ENCODE data around the gene EOGT.

The EOGT gene

DNA sequence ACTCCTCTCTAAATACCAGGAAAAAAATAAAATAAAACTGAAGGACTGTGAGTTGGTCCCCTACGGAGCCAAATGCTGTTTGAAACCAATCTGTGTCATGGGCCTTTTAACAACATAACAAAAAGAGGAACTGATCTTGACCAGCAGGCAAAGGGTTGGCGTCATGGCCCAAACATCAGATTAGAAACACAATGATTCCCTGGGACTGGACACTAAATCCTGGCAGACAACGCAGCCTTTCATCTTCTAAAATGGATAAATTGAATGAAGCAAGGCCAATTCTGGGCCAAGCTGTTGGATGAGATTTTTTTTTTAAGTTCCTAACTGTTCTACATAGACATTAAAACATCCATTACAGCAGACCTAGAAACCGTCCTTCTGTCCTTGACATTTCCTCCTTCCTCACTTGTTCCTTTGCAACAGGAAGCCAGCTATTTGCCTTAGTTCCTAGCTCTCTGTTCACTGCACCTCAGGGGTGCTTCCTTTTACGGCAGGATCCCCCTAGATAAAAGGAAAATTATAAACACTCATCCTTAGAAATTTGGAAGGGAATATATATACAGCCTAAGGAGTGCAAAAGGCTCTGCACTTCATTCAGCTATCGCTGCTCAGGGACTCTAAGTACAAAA is 59.6 kb downstream of the EOGT start:
- no peak for DNase-seq

DNA sequence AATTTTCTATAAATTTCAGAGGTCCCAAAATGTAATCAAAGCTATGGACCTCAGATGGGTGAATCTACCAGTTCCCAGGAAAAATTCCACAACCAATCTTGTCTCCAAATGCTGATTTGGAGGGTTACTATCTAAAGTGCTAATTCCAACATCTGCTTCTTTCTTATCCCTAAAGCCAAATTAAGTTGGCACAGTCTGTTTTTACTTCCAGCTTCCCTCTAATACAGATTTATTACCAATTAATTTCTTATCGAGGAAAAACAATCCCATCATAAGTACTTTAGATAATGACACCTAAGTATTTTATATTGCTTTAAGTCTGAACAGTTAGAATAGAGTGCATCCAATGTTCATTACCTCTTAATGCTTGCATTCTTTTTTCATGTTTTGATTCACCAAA is 68.3 kb downstream of the EOGT start:
- no peak for DNase-seq

DNA sequence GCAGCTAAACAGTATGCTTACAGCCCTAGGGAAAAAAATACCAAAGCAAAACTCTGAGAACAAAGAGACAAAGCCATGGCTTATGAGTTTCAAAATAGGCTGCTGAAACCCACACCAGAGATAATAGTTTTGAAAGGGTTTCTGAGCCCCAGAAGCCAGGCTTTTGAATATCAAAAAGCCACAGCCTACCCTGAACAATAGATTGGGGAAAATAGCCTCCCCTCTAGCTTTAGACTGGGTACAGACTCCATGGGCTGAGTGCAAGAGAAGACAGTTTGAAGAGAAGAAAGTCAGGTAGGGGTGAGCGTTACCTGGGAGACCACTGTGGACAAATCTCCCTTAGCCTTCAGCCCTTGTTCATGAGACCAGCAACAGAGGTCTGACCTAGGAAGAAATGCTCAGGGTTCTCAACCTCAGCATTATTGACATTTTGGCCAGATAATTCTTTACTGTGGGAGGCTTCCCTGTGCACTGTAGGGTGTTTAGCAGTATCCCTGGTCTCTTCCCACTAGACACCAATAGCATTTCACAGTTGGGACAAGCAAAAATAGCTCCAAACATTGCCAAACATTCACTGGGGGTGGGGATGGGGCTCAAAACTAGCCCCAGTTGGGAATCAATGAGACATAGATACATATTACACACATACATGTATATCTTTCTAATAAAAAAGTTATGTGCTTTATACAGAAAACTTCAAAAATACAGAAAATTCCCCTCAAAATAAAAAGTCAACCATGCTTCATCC is 69.6 kb downstream of the EOGT start:
- no peak for DNase-seq

DNA sequence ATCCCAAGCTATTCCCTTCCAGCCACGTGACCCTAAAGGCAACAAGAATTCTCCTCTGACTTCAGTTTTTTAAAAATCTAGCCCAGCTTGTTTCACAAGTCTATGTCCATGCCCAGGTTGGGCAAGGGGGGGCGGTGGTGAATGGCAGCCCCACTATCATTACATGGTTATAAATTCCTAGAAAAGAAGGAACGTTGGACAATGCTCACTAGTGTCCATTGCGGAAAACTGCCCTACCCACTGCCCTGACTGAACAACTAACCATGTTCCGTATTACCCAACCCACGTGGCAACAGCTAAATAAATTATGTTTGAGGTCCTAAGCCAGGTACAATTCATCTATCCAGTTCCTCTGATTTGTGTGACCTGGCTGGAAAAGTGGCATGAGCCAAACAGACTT is 72.4 kb downstream of the EOGT start:
- no peak for DNase-seq

DNA sequence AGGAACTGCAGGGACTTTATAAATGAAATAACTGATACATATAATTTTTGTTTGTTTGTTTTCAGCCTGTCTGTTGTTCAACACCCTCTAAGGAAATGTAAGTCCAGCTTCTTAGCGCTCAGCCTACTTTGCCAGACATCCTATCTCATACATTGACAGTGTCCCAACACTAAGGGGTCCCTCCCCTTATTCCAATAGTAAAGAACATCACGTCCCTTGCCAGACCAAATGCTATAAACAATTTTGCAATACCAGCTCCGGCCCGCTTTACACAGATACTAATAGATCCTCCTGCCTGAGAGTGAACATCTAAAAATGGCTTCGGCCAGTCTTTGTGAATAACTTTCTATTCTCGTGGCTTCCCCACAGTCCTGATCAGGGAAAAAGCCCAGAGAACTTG is 76.6 kb downstream of the EOGT start:
- DNase-seq, result no peak

DNA sequence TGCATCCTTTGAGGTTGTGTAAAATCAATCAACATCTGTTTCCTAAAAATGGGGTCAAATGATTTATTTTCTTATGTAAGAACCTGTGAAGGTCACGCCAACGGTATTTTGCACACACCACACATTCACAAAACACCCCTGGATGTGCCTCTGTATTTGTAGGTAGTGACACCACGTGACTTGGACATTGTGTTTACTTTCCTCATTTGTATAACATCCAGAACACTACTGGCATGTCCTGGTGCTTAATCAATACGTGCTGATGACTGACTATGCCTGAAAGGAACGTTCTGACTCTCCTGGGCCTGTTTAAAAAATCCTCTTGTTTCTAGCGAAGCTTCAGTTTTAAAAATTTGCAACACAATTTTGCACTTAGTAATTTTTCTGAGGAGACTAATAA is 77.7 kb downstream of the EOGT start:
- DNase-seq, result no peak

DNA sequence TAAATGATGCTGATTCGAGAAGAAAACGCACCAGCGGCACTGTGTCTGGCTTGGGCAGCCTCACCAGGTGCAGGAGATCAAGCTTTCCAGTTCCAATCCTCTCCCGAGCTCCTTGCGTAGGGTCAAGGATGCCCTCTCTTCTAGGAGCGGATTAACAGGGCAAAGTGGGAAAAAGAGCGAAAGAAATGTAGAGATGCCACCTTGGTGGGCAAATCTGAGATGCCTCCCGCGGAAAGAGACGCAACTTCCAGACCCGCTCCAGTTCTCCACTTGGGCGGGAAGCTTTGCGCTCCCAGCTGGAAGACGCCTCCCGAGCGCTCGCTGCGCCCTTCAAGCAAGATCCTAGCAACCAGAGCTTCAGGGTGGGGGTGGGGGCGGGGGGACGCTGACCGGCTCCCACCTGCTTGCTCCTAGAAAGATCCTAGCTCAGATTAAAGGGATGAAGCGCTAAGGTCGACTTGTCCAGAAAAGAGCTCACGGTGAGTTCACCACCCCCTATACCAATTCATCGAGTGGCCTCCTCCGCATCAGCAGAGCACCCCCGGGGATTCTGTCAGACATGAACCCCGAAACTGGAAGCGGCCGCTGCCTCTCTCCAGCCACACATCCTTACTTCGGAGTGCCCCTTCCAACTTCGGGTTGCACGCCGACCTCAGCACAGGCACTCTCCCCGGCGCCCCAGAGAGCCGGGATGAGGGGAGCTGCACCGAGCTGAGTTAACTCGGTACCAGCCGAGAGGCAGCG is 81.9 kb downstream of the EOGT start:
- DNase-seq, result no peak
